Stimulated activated naive CD4-positive, alpha-beta T cell treated with Interleukin-2 at 50 U/mL for 16 hours (primary cell): Measurements from ENCODE around the gene ZNF324.
"Not testable (repeated sequence)": the region's sequence is repeated elsewhere in the genome, so short reads cannot be mapped to it uniquely, and the experiment has no call there.

ENCODE experiments used
- DNase-seq: peaks from one replicate; lab custom pipeline; 2025; lab: John Stamatoyannopoulos, UW

ZNF324 gene

DNA sequence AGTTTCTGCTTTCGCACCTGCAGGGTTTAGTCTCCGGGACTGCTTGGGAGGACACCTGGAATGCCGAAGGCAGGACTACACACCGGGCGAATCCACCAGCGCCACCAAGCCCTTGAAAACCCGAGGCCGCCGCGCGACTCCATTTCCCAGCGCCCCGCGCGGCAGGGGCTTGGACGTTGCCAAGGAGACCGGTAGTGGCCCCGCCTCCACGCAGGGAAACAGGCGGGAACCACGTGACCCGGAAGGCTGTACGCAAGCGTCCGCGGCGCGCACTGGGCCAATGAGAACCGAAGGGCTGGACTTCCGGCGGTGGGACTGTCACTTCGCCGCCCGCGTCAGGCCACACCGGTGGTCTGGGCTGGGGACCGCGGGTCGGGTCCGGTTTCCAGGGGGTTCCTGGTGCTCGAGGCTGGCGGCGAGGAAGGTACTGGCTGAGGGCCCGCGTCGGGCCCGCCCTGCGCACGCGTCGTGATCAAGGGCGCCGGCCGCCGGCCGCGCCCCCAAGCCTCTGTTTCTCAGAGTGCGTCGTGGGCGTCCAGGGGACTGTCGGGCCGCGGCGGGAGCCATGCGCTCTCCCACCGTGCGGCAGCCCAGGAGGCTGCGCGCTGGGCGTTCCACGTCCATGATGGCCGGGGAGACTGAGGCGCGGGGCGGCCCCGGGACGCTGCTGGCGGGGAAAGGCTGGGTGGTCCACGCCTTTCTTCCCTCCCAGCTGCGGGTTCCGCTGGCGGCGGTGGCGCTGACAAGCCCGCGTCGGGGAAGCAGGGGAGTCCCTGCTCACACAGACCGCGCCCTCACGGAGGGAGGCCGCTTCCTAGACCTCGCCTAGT, at the start of gene ZNF324:
Gene ZNF324 (plus strand): TSS at position 321 of the 830 bp plus-strand sequence. CDS start 2,106 bp downstream, outside the sequence.
- peak; percentile 98 for DNase-seq

DNA sequence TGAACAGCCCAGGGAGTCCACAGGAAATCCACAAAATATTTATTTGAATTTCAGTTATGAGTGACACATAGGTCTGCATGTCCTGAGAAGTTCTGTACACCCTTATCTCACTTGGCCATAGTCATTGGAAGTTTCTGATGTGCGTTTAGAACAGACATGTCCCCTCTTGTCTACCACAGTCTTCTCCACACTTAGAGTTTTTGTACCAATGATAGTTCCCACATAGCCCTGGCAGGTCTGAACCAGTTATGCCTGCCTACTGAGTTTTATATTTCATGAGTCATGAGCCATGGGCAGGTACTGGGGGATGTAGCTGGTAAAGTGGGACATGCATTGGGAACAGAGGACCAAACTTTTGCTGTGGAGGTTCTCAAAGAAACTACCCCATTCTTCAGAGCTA, 38.3 kb upstream of the ZNF324 start:
- DNase-seq, result no peak

DNA sequence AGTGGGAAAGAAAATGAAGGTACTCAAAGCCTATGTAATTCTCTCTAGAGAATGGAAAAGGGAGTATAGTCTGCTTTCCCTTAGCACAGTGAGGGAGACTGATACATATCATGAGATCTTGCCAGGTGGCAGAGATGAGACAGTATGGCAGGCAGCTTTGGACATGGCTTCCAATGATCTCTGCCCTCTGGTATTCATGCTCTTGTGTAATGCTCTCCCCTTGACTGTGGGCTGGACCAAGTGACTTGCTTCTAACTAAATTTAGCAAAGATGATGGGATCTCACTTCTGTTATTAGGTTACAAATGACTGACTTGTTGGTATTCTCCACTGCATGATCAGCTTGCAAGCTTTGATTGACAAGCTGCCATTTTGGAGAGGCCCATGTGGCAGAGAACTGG, 37.1 kb upstream of the ZNF324 start:
- no peak for DNase-seq

DNA sequence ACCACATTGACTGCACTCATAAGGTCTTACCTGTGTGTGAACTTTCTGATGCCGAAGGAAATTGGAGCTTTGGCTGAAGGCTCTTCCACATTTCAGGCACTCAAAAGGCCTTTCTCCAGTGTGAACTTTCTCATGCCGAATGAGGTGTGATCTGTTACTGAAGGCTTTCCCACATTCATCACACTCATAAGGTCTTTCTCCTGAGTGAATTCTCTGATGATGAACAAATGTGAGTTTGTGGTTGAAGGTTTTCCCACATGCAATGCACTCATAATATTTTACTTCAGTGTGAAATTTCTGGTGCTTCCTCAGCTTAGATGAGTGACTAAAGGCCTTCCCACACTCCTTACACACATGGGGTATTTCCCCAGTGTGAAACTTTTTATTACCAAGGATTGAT, 32.7 kb upstream of the ZNF324 start:
- DNase-seq, result no peak

DNA sequence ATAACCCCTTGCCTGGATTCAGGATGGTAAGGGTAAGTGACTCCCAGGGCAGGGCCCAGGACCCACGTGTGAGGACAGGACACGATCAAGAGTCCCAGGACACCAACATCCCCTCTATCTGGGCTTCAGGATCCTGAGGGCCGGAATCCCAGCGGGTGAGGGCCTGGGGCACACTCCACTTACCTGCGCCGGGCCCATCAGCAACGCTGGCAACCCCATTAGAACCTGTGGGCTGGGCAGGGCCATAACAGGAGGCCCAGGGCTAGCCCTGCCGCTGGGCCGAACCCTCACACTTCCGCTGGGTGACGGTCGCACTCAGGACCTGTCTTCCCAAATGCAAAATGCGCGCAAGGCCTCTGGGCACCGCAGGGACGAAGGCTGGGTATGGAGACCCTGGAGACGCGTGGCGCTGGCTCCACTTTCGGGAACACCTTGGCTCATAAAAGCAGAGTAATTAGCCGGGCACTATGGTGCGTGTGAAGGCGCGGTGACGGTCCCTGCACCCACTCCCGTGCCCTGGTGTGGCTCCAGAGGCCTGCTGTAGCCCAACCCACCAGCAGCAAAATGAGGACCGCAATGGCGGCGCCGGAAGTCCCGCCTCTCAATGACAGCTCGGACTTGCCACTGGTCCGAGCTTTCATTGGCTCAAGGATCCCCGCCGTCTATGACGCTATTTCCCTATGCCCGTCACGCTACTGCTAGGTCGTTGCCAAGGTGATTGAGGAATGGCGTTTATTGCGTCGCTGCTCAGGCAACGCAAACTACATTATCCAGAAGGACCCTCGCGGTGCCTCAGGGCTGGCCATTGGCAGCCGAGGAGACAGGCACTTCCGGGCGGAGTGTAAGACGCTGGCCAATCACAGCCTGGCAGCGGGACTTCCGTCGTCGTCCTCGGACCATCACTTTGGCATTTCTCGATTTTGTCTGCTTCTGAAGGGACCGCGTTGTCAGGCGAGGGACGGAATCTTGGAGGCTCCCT, 27.0 kb upstream of the ZNF324 start, which contains the start of gene ZNF132:
Gene ZNF132 (minus strand): TSS at position 578 of the 979 bp plus-strand sequence. CDS start 332 bp downstream, at position 246.
- DNase-seq, result peak; percentile 96

DNA sequence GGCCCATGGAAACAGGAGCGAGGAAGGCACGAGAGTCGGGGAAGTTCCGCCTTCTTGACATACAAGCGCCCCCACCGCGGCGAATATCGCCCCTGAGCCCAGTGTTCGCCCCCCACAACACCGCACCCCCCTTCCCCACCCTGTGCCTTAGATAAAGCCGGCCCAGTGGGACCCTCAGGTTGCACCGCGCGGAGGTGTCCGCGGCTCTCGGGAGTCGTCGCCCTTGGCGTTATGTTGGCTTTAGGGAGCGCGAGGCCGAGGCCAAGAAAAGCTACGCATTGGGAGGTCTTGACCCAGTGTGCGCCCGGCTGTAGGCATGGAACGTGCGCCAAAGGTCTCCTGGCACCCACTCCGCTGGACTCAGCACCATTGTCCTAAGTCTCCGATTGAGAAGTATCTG, 26.3 kb upstream of the ZNF324 start:
- DNase-seq, result no peak

DNA sequence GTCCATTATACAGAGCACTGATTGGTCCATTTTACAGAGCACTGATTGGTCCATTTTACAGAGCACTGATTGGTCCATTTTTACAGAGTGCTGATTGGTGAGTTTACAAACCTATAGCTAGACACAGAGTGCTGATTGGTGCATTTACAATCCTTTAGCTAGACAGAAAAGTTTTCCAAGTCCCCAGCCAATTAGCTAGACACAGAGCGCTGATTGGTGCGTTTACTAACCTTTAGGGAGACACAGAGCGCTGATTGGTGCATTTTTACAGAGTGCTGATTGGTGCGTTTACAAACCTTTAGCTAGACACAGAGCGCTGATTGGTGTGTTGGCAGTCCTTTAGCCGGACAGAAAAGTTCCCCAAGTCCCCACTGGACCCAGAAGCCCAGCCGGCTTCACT, 23.9 kb upstream of the ZNF324 start:
- not testable (repeated sequence) for DNase-seq

DNA sequence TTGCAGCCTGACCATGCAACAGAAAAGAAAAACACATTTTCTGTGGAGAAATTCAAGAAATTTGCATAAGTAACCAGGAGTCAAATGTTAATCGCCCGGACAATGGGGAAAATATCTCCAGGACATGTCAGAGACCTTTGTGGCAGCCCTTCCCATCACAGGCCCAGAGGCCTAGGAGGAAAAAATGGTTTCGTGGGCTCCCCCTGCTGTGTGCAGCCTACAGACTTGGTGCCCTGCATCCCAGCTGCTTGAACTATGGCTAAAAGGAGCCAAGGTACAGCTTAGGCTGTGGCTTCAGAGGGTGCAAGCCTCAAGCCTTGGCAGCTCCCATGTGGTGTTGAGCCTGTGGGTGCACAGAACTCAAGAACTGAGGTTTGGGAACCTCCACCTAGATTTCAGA, 18.0 kb upstream of the ZNF324 start:
- DNase-seq, result not testable (repeated sequence)

DNA sequence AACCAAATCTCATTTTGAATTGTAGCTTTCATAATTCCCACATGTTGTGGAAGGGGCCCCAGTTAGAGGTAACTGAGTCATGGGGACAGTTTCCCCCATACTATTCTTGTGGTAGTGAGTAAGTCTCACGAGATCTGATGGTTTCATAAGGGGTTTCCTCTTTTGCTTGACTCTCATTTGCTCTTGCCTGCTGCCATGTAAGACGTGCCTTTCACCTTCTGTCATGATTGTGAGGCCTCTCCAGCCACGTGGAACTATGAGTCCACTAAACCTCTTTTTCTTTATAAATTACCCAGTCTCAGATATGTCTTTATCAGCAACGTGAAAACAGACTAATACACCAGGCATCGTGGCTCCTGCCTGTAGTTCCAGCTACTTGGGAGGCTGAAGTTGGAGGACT, 16.9 kb upstream of the ZNF324 start:
- not testable (repeated sequence) for DNase-seq

DNA sequence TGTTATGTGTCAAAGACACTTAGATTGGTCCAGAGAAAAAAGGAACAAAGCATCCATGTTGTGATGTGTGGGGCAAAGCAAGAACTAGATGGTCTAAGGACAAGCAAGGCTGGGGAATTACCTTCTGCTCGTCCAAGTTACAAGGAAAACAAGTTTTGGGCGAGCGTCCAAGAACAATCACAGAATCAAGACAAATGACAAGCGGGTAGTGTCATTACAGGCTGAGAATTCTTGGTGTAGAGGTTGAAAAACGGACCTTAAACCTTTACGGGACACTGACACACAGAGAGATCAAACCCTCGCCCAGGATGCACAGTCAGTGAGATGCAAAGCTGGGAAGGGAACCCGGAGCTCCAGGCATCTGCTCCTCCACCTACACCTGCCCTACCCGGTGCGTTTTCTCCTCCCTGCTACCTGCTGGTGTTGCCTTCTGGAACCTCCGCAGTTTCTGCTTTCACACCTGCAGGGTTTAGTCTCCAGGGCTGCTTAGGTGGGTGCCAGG, 16.0 kb upstream of the ZNF324 start:
- DNase-seq, result no peak

DNA sequence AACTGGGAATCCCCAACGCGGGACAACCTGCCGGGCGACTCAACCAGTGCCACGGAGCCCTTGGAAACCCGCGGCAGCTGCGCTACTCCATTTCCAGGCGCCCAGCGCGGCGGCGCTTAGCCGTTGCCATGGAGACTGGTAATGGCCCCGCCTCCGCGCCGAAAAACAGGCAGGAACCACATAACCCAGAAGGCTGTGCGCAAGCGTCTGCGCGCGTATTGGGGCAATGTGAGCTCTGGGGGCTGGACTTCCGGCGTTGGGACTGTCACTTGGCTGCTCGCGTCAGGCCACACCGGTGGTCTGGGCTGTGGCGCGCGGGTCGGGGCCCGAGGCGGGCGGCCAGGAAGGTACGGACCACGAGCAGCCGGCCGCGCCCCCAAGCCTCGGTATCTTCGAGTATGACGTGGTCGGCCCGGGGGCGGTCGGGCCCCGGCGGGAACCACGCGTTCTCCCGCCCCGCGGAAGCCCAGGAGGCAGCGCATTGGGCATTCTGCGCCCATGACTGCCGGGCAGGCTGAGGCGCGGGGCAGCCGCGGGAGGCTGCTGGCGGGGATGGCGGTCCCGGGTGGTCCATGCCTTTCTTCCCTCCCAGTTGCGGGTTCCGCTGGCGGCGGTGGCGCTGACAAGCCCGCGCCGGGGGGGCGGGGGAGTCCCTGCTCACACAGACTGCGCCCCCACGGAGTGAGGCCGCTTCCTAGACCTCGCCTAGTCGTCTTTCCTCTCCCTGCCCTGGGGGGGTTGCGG, 15.3 kb upstream of the ZNF324 start, which contains the start of gene ZNF324B:
Gene ZNF324B (plus strand): TSS at position 265 of the 744 bp plus-strand sequence. CDS start 2,080 bp downstream, outside the sequence.
- DNase-seq, result peak; percentile 98

DNA sequence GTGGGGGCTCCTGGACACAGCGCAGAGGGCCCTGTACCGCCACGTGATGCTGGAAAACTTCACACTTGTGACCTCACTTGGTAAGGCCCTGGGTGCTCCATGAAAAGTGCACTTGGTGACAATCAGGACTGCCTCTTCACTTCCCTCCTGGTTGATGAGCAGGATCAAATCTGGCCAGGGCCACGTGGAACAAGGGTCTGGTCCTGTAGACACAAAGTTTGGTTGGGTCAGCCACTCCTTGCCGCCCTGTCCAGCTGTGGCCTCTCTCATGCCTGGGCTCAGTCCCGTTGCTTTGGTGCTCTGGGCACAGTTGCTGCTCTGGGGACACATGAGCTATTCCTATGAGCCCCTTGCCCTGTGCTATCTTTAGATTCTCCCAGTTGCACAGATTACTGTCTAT, 13.1 kb upstream of the ZNF324 start:
- no peak for DNase-seq

DNA sequence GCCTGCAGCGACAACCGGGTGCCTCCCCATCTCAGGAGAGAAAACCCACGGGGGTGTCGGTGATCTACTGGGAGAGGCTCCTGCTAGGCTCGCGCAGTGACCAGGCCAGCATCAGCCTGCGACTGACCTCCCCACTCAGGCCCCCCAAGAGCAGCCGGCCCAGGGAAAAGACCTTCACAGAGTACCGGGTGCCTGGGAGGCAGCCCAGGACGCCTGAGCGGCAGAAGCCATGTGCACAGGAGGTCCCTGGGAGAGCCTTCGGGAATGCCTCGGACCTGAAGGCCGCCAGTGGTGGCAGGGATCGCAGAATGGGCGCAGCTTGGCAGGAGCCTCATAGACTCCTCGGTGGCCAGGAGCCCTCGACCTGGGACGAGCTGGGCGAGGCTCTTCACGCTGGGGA, 11.6 kb upstream of the ZNF324 start:
- no peak for DNase-seq

DNA sequence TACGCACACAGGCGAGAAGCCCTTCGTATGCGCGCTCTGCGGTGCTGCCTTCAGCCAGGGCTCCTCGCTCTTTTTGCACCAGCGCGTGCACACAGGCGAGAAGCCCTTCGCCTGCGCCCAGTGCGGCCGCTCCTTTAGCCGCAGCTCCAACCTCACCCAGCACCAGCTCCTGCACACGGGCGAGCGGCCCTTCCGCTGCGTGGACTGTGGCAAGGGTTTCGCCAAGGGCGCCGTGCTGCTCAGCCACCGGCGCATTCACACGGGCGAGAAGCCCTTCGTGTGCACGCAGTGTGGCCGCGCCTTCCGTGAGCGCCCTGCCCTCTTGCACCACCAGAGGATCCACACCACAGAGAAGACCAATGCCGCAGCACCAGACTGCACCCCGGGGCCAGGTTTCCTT, 10.8 kb upstream of the ZNF324 start:
- no peak for DNase-seq

DNA sequence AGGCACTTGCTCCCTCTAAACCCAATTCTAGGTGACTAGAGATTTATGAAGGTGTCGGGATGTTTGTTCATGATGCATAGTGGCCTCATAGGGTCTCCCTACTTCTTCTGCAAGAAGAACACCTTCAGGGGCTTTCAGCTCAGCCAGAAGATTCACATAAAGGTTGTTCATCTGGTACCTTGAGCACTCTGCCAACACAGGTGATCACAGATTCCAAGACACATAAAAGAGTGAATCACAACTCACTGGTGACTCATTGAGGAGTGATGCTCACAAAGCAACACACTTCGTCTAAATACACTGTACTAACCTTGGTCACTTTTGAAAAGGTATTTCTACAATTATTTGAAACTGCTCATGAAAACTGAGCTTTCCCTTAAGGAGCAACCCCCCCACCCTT, 6.8 kb upstream of the ZNF324 start:
- no peak for DNase-seq

DNA sequence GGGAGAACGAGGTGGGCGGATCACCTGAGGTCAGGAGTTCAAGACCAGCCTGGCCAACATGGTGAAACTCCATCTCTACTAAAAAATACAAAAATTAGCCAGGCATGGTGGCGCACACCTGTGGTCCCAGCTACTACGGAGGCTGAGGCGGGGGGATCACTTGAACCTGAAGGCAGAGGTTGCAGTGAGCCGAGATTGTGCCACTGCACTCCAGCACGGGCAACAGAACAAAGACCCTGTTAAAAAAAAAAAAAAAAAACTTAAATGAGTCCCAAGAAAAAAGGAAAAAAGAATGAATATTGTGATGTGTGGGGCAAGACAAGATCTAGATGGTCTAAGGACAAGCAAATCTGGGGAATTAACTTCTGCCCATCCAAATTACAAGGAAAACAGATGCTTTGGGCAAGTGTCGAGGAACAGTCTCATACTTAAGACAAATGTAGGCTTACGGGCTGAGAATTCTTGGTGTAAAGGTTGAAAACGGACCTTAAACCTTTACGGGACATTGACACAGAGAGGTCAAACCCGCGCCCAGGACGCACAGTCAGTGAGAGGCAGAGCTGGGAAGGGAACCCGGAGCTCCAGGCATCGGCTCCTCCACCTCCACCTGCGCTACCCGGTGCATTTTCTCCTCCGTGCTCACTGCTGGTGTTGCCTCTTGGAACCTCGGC, 656 bp upstream of the ZNF324 start:
- DNase-seq, result no peak

DNA sequence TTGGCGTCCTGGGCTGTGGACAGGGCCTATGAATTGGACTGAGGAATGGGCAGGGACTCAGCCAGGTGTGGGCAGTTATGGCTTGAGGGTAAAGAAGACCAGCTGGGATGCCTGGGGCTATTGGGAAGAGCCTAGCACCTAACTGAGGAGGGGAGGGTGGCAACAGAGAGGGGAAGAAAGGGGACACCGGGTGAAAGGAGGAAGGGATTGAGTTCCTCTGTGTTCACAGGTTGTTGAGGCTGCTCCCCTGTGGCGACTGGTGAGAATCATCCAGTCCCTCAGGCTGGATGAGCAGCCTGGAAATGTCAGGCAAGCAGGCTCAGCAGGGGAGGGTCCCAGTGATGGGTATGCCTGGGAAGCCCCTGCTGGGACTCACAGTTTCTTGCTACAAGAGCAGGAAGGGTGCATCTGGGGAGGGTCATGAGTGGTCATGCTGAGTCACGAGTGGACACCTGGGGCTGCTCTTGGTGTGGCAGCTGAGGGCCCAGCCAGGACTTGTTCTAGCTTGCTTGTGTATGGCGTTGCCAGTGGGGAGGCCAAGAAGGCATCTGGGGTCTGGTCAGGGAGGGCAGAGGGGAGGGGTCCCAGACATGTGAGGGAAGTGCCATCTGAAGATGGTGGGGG, 1.4 kb downstream of the ZNF324 start:
- DNase-seq, result no peak

DNA sequence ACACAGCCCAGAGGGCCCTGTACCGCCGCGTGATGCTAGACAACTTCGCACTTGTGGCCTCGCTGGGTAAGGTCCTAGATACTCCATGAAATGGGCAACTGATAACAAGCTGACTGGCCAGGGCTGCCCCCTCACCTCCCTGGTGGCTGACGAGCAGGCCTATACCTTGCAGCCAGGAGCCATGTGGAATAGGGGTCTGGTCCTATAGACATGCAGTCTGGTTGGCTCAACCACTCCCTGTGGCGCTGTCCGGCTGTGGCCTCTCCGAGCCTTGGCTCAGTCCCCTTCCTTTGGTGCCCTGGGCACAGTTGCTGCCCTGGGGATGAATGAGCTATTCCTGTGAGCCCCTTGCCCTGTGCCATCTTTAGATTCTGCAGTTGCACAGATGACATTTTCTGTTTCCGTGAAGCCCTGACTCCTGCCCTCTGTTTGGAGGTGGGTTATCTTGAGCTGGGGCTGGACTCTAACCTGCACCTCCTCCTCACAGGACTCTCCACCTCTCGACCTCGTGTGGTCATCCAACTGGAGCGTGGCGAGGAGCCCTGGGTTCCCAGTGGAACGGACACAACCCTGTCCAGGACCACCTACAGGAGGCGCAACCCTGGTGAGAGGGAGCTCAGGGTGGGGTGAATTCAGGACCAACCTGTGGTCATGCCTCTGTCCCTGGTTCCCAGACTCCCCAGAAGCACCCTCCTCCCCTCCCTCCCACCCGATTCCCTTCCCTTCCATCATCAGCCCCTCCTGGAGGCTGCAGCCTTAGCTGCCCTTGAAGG, 2.5 kb downstream of the ZNF324 start:
- no peak for DNase-seq

DNA sequence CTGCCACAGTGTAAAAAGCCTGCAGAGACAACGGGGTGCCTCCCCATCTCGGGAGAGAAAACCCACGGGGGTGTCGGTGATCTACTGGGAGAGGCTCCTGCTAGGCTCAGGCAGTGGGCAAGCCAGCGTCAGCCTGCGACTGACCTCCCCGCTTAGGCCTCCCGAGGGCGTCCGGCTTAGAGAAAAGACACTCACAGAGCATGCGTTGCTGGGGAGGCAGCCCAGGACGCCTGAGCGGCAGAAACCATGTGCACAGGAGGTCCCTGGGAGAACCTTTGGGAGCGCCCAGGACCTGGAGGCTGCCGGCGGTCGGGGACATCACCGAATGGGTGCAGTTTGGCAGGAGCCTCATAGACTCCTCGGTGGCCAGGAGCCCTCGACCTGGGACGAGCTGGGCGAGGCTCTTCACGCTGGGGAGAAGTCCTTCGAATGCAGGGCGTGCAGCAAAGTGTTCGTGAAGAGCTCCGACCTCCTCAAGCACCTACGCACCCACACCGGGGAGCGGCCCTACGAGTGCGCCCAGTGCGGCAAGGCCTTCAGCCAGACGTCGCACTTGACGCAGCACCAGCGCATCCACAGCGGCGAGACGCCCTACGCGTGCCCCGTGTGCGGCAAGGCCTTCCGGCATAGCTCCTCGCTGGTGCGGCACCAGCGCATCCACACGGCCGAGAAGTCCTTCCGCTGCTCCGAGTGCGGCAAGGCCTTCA, 4.1 kb downstream of the ZNF324 start:
- DNase-seq, result not testable (repeated sequence)
